GM12892 (cell line): Measurements from ENCODE around the gene MAP2K5.

Experiments
- POLR2A ChIP-seq: IDR thresholded peaks from 2 replicates; pipeline ENCODE4 v1.6.1; 2011; ENCODE audit warnings: low read depth, low read length, control low read depth
- POLR2AphosphoS5 ChIP-seq: IDR thresholded peaks from 2 replicates; pipeline ENCODE4 v1.6.1; 2011; ENCODE audit warnings: low read depth, low read length, control low read depth
- TAF1 ChIP-seq: IDR thresholded peaks from 2 replicates; pipeline ENCODE4 v1.6.1; 2011; ENCODE audit warnings: low read depth, mild to moderate bottlenecking, control low read depth, low read length, borderline replicate concordance

GRCh38 chr15:67768313-67768977 lies 225.9 kb downstream of the MAP2K5 start:
- TF ChIP-seq POLR2AphosphoS5 (no peak), POLR2A (no peak), TAF1 (no peak)
